K562 (cell line): Measurements from ENCODE around the gene GRB10. TPM values are rescaled to one million over a fixed set of nuclear protein-coding genes. Genes with fewer than 3 reads are reported as not detected.

Experiments used
- ATAC-seq: fragments of 200-7000 bp; cut with Tn5 transposase; 3 replicates; pipeline ENCODE4 v1.9.1; 2020; ENCODE audit warnings: moderate library complexity
- BruUV-seq: library from RNA; stranded (reverse); fragments of 400-500 nt; replicated peaks from 2 replicates; lab custom pipeline; 2021; lab: Mats Ljungman, UMichigan
- CTCF ChIA-PET: fragments of 300-600 bp; formaldehyde crosslinking; extraction: SDS; loops from one replicate; lab custom pipeline; 2021; ENCODE audit warnings: low intra/inter-chr PET ratio; lab: Yijun Ruan, JAX
- POLR2A ChIA-PET: fragments of 300-600, 350-650 bp; sonication (Branson Sonifier 250); formaldehyde crosslinking; extraction: SDS; loops from one replicate; lab custom pipeline; 2021; ENCODE audit warnings: antibody characterized with exemption, inconsistent platforms; lab: Yijun Ruan, JAX
- DNase-seq, 4 experiments: peaks; one replicate each; pipeline versions ENCODE4 v3.0.0 to v3.0.0-alpha.2; 2011 to 2018; ENCODE audit warnings: low spot score in 3 of 4, mixed read lengths in 3 of 4; ENCODE audit errors: extremely low read depth in 1 of 4
- FAIRE-seq: peaks from 2 replicates; lab custom pipeline; 2011; peaks lifted over from hg19 to GRCh38; lab: Jason Lieb, UNC
- H2AFZ ChIP-seq: 2 replicates; pipeline ENCODE4 v1.6.0; 2011; ENCODE audit warnings: low read depth, low read length, control low read depth, inconsistent platforms
- H3K27ac ChIP-seq: fragments of 200-600 bp; 3 replicates; pipeline ENCODE4 v1.8.0; 2011; ENCODE audit warnings: low read depth, mild to moderate bottlenecking, control low read depth, inconsistent platforms, low read length, moderate library complexity, mixed read lengths; ENCODE audit errors: extremely low read depth
- H3K27me3 ChIP-seq, 2 experiments: fragments of 300-600 bp in 1 of 2; 2 replicates in 1 of 2; 3 replicates in 1 of 2; pipeline versions ENCODE4 v1.6.0 to v1.8.0; 2011; ENCODE audit warnings: inconsistent platforms in 2 of 2, low read length in 2 of 2, mild to moderate bottlenecking in 1 of 2, mixed read lengths in 1 of 2, moderate library complexity in 1 of 2; ENCODE audit not compliant: control insufficient read depth in 2 of 2, insufficient read depth in 2 of 2
- H3K36me3 ChIP-seq: fragments of 300-600 bp; 3 replicates; pipeline ENCODE4 v1.8.0; 2011; ENCODE audit warnings: mild to moderate bottlenecking, low read length, inconsistent platforms; ENCODE audit not compliant: control insufficient read depth, insufficient read depth
- H3K4me1 ChIP-seq, 2 experiments: fragments of 200-600 bp in 1 of 2; replicated peaks in 1 of 2; 2 replicates in 1 of 2; 3 replicates in 1 of 2; pipeline versions ENCODE4 v1.5.1 to v1.8.0; 2011; ENCODE audit warnings: inconsistent platforms in 2 of 2, low read length in 2 of 2, mild to moderate bottlenecking in 1 of 2, mixed read lengths in 1 of 2, moderate library complexity in 1 of 2; ENCODE audit not compliant: control insufficient read depth in 2 of 2, insufficient read depth in 2 of 2
- H3K4me2 ChIP-seq: 2 replicates; pipeline ENCODE4 v1.6.1; 2011; ENCODE audit warnings: low read length, control low read depth, inconsistent platforms, mixed read lengths; ENCODE audit not compliant: insufficient read depth
- H3K4me3 ChIP-seq: fragments of 200-600 bp; sonication (generic), shearing (Covaris generic); 2 replicates; pipeline ENCODE4 v1.5.1; 2016; ENCODE audit warnings: control low read depth, inconsistent platforms
- H3K79me2 ChIP-seq: fragments of 200-600 bp; 3 replicates; pipeline ENCODE4 v1.8.0; 2011; ENCODE audit warnings: low read length, inconsistent platforms; ENCODE audit not compliant: control insufficient read depth, insufficient read depth
- H3K9ac ChIP-seq, 2 experiments: 2 replicates each; pipeline versions ENCODE4 v1.6.0 to v1.6.1; 2011; ENCODE audit warnings: low read depth in 2 of 2, low read length in 2 of 2, control low read depth in 1 of 2, inconsistent platforms in 1 of 2, mild to moderate bottlenecking in 1 of 2, mixed read lengths in 1 of 2; ENCODE audit not compliant: insufficient read depth in 1 of 2
- H3K9me1 ChIP-seq: one replicate; pipeline ENCODE4 v1.6.0; 2011; ENCODE audit warnings: inconsistent platforms, mild to moderate bottlenecking, low read length, moderate library complexity; ENCODE audit not compliant: control insufficient read depth, insufficient read depth
- H3K9me3 ChIP-seq: replicated peaks from 2 replicates; pipeline ENCODE4 v1.5.1; 2011; ENCODE audit warnings: low read depth, low read length, inconsistent platforms; ENCODE audit not compliant: control insufficient read depth, insufficient read depth
- H4K20me1 ChIP-seq: replicated peaks from 2 replicates; pipeline ENCODE4 v1.6.1; 2011; ENCODE audit warnings: low read length, inconsistent platforms, mixed read lengths; ENCODE audit not compliant: control insufficient read depth, insufficient read depth
- CBX5 ChIP-seq: IDR thresholded peaks from 2 replicates; pipeline ENCODE4 v1.6.1; 2014; ENCODE audit warnings: low read depth, borderline replicate concordance
- HDAC3 ChIP-seq: fragments of 450-650 bp; IDR thresholded peaks from 2 replicates; pipeline ENCODE4 v1.6.1; 2018; ENCODE audit warnings: borderline replicate concordance, mild to moderate bottlenecking, moderate library complexity; ENCODE audit not compliant: partially characterized antibody
- SAFB2 ChIP-seq: fragments of 200-400 bp; formaldehyde crosslinking; IDR thresholded peaks from 2 replicates; pipeline ENCODE4 v1.6.1; 2018; ENCODE audit warnings: borderline replicate concordance, low read length, low read depth, moderate library complexity; ENCODE audit not compliant: severe bottlenecking
- WGBS: fragments of 100-300 bp; shearing (Covaris generic); methylation state at CpG from one replicate; pipeline ENCODE4 v1.1.6; 2016; ENCODE audit warnings: low coverage, mixed read lengths; ENCODE audit not compliant: insufficient coverage; ENCODE audit errors: missing lambda C conversion rate; 5-methylcytosine and 5-hydroxymethylcytosine counted together
- in situ Hi-C: fragments of 300-500 bp; cut with MboI; formaldehyde crosslinking; loops from 4 replicates; pipeline ENCODE4 v1.15.0; 2018; ENCODE audit warnings: inconsistent platforms, mixed read lengths
- intact Hi-C: fragments of 100-400 bp; cut with micrococcal nuclease; formaldehyde crosslinking; loops from 2 replicates; pipeline ENCODE4 v1.14.2; 2022
- polyA plus RNA-seq, 8 experiments: library from polyadenylated mRNA; depleted of rRNA in 4 of 8; stranded (reverse) in 5 of 8; unstranded in 3 of 8; fragments of >200 nt; fragmentation: Nextera tagmentation in 2 of 8; fragmentation: Illumina TruSeq in 1 of 8; extraction: Ambion mirVana in 2 of 8; extraction: Trizol in 1 of 8; gene quantifications; 2 replicates each; pipeline versions ENCODE4 v1.2.1 to v1.2.3, GENCODE V29; 2011 to 2014; ENCODE audit warnings: inconsistent platforms in 1 of 8, missing spikeins in 1 of 8
- total RNA-seq, 7 experiments: library from RNA; depleted of rRNA in 6 of 7; stranded (reverse); fragments of >200 nt in 6 of 7; fragmentation: Illumina TruSeq in 2 of 7; extraction: Trizol in 2 of 7; gene quantifications; 2 replicates each; pipeline versions ENCODE4 v1.2.1 to v1.2.3, GENCODE V29; 2011 to 2021; ENCODE audit warnings: low replicate concordance in 1 of 7
- TF ChIP-seq, protein P1 (sequence below): fragments of 250-450 bp; sonication (Bioruptor Pico); IDR thresholded peaks from 2 replicates; pipeline ENCODE4 v1.5.0; 2022; ENCODE audit warnings: mild to moderate bottlenecking

The GRB10 gene
- total and polyA plus RNA-seq, 9 of the 15 experiments (the other 6 are each of a cell fraction or from before 2014, with no cell fraction given): 8.9 to 88.5 (median 40.7) TPM

DNA sequence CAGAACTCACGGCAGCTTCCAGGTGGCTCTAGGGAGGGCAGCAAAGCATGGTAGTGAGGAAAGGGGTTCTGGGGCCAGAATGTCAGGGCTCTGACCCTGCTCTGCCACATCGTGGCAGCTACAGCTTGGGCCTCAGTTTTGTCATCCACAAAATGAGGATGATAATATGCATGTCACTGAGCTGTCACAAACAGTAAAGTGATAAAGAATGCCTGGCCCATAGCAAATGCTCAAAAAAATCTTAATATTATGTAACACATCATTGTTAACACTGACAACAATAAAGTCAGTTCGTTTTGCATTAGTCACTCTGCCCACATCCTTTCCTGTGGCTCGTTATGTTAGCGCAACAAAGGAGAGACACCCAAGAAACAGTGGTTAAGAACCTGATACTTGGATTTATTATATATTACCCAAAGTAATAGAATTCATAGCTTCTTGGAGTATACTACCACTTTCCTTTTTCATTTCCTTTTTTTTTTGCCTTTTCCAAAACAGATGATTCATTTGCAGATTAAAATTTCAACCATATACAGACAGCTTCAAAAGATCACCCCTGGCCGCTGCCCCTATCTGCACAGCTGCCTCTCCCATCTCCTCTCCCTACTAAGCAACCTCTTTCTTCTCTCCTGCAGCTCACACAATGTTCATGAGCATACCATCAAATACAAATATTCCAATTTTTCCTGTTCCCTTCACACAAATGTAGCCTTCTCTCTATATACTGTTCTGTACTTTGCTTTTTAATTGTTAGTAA lies 172.0 kb downstream of the GRB10 start:
- no peak for DNase-seq
- BruUV-seq: TSS peak; percentile 8
- no peak for FAIRE-seq
- Histone ChIP-seq H3K79me2 (no peaks in the 10 kb centered on the region), H3K4me3 (no peak overlapping the region), H4K20me1 (peaks cover 3% of the 10 kb centered on the region; the same call in 1 of the 2 replicates), H3K36me3 (peaks cover 78% of the 10 kb centered on the region), H3K27me3 (no peaks in the 10 kb centered on the region), H3K4me1 (no peaks in the 10 kb centered on the region), H3K9me3 (no peaks in the 10 kb centered on the region), H2AFZ (no peak overlapping the region), H3K27ac (no peak overlapping the region), H3K9me1 (no peaks in the 10 kb centered on the region), H3K4me2 (no peak overlapping the region), H3K9ac (no peak overlapping the region)
- TF ChIP-seq CBX5 (no peak), HDAC3 (no peak), SAFB2 (no peak)
- TF ChIP-seq, protein P1, sequence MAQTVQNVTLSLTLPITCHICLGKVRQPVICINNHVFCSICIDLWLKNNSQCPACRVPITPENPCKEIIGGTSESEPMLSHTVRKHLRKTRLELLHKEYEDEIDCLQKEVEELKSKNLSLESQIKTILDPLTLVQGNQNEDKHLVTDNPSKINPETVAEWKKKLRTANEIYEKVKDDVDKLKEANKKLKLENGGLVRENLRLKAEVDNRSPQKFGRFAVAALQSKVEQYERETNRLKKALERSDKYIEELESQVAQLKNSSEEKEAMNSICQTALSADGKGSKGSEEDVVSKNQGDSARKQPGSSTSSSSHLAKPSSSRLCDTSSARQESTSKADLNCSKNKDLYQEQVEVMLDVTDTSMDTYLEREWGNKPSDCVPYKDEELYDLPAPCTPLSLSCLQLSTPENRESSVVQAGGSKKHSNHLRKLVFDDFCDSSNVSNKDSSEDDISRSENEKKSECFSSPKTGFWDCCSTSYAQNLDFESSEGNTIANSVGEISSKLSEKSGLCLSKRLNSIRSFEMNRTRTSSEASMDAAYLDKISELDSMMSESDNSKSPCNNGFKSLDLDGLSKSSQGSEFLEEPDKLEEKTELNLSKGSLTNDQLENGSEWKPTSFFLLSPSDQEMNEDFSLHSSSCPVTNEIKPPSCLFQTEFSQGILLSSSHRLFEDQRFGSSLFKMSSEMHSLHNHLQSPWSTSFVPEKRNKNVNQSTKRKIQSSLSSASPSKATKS (CRISPR knock-in tag): no peak
- in situ Hi-C loops: no loop called here
- intact Hi-C loops: no loop called here
- ATAC-seq: no peak
- WGBS: 70% methylated on average over 6 of the region's 6 CpGs
- ChIA-PET POLR2A (no interaction called here), CTCF (no interaction called here)
